EH (cell line): Measurements from ENCODE around the gene CYP2W1.

Experiments used
- DNase-seq: peaks from one replicate; pipeline ENCODE4 v3.0.0-alpha.2; 2015; ENCODE audit warnings: low read depth

The CYP2W1 gene

DNA sequence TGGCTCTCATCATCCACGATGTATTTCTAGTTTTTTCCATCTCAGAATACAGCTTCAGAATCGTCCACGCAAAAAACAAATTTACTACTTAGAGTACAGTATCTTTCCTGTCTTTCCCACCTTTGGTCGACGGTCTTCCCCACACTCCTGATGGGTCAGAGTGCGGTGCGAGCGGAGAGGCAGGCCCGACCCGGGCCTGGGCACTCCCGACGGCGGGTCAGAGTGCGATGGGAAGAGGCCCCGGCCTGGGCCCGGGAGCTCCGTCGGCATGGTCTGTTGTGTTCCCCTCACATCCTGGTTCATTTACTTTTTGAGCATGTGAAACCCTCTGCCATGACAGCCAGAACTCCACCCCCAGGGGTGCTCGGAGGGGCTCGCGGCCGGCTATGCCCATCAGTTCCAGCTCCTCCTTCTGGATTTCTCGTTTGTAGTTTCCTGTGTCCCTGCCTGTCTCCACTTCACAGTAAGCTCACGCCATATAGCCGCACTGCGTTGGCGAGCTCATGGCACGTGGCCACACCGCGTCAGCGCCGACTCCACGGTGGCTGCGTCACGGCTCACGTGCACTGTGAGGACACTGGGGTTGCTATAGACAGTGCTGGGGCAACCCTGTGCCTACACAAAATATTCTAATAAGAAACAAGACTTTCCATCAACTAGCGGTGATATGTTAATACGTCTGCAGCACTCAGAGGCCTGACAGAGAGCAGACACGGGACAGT is 15.5 kb upstream of the CYP2W1 start:
- DNase-seq = no peak

DNA sequence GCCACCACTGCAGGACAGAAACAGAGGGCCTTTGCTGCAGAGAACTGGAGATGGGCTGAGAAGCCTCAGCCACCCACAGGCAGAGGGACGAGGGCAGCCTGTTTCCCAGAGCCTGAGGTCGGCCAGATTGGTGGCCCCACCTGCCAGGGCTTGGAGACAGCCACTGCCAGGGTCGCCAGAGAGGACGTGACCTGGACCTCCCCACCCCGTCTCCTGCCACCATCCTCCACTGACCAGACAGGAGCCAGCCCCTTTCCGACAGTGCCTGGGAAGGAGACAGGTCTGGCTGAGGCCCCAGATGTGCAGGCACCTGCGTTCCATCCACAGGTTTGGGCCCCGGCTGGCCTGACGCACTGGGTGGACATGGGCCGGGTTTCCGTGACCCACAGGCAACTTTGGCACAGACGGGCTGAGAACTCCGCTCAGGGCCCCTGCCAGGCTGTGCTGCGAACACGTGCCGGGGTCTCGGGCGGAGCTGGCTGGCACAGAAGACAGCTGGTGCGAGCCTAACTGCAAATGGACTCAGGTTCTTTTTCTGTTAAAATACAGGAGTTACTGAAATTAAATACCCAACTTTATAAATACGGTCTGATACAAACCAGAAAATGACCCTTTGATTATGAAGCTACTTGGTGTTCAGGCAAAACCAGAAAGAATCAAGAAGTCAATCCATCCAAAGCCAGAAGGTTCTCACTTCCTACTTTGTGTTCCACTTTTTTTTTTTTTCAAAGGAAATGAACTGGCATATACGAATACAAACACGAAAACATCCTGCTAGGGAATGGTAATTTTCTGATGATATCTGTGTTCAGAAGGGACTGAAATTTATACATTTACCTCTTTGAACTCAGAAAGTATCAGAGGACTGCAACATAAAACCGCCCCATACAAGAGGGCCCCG is 14.5 kb upstream of the CYP2W1 start:
- no peak for DNase-seq

DNA sequence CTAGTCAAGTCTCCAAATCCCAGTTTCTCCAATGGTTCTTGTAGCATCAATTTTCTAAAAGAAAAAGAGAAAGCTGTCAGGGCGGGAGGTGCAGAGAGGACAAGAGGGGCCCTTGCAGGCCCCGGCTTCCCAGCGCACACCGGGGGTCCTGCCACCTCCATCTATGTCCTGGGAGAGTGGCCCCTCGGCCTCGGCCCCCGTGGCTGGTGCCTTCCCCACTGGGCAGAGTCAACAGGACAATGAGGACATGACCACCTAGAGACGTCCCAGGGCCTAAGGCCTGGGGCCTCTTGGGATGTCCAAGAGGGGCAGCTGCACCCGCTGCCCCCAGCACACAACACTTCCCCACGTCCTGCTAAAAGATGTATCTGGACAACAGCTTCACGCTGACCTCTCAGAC is 13.6 kb upstream of the CYP2W1 start:
- no peak for DNase-seq

DNA sequence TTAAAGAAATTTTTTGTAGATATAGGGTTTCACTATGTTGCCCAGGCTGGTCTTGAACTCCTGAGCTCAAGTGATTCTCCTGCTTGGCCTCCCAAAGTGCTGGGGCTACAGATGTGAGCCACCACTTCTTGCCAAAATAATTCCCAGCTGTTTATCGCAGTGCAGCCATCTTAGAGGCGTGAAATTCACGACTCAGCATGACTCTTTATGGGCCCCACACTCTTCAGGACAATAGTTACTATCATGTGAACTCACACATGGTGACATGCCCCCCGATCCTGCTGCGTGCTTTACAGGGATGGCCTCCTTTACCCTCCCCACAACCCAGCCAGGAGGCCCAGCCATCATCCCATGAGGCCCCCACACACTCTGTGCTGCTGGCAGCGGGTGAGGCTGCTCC is 12.2 kb upstream of the CYP2W1 start:
- no peak for DNase-seq

DNA sequence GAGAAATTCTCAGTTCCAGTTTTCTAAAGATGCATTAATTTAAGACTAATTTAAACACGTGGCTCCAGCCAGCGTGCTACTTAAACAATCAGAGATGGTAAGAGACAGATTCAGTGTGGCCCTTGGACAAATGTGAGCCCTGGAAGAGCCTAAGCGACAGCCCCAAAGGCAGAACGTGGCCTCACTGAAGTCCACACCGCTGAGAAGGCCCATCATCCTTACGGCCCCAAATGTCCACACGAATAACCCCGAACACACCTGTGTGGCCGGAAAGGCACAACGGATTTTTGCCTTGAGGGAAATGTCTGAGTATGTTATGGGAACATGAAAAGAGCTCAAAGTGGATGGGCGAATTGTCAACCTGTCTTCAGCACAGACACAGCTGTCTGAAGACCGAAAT is 10.9 kb upstream of the CYP2W1 start:
- DNase-seq = no peak

DNA sequence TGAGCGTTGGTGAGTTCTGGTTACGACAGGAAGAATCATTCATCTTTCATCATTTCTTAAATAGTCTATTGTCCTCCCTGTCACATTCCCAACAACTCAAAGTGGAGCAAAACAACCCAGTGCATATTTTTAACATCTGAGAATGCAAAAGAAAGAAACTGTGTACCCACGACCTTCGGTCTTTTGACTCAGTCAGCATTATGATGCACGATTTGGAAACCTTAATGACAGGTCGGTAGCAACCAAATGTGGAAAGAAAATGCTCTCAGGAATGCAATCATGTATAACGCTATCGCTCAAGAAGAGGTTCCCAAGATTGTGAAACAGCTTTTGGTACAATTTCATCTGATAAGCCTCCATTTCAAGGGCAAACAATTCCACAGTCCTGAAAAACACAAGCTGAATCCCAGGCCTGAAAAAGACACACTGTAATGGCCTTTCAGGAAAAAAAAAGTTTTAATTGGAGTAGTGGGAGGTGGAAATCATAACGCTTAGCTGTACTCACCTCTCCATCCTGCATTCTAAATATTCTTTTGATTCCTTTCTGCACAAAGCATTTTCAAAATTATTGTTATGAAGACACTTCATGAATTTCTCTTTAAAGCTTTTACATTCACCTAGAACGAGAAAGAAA is 10.2 kb upstream of the CYP2W1 start:
- no peak for DNase-seq

DNA sequence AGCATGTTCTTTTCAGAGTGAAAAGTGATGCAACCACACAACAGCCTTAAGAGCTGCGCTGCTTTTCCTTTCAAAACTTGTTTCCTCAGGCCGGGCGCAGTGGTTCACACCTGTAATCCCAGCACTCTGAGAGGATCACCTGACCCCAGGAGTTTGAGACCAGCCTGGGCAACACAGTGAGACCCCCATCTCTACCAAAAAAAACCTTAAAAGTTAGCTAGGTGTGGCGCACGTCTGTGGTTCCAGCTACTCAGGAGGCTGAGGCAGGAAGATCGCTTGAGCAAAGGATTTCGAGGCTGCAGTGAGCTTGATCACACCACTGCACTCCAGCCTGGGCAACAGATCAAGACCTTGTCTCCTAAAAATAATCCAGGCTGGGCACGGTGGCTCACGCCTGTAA is 9.7 kb upstream of the CYP2W1 start:
- no peak for DNase-seq

DNA sequence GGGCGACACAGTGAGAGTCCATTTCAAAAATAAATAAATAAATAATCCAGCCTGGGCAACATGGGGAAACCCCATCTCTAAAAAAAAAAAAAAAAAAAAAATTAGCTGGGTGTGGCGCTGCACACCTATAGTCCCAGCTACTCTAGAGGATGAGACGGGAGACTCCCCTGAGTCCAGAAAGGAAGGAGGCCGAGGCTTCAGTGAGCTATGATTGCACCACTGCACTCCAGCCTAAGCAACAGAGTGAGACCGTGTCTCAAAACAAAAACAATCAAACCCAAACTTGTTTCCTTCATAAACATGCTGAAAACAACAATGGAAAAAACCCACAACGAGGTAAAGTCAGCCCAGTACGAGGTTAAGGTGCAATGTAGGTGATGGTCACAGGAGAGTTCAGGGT is 8.8 kb upstream of the CYP2W1 start:
- no peak for DNase-seq

DNA sequence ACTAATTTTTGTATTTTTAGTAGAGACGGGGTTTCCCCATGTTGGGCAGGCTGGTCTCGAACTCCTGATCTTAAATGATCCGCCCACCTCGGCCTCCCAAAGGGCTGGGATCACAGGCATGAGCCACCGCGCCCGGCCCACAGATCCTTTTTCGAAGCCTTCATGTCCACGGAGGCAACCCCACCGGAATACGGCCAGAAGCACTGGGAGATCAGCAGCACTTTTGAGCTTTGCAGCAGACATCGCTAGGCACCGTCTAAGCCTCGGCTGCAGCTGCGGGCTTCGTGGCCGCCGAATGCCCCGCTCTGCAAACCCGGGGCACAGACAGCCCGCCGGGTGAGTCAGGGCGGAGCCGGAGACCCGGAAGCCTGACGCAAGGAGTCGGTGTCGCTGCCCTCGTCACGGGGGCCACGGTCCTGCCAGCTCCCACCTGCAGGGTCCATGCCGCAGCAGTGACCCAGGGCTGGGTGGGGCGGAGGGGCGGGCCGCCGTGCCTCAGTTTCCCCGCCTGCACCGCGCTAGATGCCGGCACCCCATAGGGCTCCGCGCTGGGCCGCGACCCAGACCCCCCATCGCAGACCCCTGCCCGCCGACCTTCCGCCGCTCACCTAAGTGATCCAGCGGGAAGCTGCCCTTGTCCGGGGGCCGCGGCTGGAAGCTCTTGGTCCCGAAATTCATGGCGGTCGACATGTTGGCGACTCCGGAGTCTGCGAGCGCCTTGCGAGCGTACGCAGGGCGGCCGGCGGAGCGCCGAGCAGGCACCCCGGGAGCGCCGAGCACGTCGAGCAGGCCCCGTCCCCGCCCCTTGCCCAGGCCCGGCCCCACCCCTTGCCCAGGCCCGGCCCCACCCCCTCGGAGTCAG is 7.9 kb upstream of the CYP2W1 start, which contains the start of gene COX19:
Gene COX19 (minus strand): TSS at position 730 of the 862 bp plus-strand sequence. CDS start 40 bp downstream, at position 690.
- DNase-seq = peak; percentile 86

DNA sequence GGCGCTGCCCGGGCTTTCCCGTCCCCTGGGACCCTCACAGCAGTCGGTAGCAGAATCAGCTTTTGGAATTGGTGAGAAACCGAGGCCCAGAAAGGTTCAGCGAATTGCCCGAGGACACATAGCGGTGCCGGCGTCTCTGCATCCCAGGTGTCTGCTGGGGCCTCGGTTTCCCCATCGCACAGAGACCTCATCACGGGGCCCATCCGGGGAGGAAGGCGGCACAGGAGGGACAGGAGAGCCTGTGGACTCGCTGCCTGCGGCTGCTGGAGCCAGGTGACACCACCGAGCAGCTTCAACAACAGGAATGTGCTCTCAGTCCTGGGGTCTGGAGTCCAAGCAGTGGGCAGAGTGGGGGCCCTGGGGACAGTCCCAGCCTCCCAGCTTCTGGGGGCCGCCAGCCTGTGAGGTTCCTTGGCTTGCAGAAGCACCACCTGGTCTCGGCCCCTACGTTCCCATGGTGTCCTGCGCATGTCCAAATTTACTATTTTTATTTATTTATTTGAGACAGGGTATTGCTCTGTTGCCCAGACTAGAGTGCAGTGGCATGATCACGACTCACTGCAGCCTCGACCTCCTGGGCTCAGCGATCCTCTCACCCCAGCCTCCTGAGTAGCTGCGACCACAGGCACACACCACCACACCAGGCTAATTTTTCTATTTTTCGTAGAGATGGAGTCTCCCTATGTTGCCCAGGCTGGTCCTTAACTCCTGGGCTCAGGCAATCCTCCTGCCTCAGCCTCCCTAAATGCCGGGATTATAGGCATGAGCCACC is 7.1 kb upstream of the CYP2W1 start:
- DNase-seq = no peak

DNA sequence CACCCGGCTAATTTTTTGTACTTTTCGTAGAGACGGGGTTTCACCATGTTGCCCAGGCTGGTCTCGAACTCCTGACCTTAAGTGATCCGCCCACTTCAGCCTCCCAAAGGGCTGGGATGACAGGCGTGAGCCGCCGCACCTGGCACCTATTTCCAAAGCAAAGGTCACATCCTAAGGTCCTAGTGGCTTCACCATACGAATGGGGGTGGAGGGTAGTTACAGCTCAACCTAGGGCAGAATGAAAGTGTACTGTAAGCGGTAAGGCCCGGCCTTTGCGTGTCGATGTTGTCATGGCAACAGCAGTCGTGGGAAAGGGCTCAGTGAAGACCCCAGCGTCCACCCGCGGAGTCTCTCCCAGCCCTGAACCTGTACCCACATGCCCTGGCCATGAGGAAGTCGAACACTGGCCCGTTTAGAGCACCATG is 6.1 kb upstream of the CYP2W1 start:
- DNase-seq = no peak

DNA sequence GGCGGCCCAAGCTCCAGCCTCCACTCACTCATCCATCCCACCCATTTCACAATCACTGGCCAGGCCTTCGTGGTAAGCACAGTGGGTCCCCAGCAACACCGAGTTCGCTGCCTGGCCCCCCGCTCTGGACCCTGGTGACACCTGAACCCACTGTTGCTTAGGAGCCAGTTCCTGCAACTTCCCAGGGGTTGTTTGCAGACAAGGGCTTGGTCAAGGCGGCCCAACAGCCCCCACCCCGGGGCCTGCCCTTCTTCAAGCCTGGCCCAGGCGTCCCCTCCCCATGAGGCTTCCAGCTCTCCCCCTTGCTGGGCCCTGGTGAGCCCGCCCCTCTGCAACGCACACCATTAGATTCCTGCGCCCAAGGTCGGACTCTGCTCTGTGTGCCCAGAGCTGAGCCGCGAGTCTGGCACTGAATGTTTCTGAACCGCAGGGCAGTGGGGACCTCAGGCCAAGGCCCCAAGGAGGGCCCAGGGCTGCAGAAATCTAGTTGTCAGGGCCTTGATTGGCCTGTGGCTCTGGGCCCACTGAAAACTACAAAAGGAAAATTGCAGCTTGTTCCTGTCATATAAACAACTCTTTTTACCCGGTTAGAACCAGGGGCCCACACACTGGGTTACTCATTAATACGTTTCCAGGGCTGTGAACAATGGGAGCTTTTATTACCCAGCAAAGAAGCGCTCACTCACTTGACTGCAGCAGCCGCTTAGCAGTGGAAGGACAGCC is 5.5 kb upstream of the CYP2W1 start:
- DNase-seq = no peak

DNA sequence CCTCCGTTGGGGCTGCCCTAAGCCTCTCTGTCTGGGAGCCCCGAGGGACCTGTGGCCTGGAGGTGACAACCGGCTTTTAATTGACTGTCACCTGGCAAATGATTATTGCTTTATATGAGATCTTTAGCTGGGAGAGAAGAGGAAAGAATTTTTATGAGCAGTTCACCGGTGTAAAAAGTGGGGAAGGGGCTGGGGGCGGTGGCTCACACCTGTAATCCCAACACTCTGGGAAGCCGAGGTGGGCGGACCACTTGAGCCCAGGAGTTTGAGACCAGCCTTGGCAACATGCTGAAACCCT is 5.0 kb upstream of the CYP2W1 start:
- DNase-seq = no peak

DNA sequence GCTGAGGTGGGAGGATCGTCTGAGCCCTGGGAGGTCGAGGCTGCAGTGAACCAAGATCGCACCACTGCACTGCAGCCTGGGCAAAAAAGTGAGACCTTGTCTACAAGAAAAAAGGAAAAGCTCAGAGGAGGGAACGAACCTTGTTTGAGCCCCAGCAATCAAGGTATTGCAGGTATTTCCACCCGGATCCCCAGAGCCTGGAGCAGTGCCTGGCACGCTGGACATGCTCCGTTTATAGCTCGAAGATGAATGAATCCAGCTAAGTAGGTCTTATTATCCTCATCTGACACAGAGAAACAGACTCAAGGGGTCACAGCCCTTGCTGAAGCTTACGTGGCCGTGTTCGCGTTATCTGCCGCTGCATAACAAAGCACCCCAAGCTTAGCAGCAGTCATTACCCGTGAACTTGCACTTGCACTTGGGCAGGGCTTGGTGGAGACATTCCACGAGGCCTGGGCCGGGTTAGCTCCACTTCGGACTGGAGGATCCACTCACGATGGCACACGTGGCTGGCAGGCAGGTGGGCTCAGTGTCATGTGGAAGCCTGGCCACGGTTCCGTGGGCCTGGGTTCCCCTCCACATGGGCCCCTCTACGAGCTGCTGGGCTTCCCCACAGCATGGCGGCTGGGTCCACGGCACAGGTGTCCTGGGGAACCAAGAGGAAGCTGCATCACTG is 4.4 kb upstream of the CYP2W1 start:
- no peak for DNase-seq

DNA sequence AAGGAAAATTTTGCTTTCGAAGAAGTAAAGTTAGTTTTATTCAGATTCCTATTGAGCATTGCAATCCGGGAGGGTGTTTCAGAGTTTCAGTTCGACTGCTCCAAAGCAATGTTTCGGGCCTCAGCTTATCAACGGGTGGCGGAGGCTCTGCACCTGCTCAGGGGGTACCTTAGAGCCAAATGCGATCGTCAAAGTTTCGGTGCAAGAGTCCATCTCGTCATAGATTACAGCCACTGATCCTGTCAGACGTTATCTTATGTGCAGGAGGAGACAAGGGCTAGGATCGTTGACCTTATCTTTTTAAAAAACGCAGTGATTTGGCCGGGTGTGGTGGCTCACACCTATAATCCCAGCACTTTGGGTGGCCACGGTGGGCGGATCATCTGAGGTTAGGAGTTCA is 3.8 kb upstream of the CYP2W1 start:
- DNase-seq = no peak

DNA sequence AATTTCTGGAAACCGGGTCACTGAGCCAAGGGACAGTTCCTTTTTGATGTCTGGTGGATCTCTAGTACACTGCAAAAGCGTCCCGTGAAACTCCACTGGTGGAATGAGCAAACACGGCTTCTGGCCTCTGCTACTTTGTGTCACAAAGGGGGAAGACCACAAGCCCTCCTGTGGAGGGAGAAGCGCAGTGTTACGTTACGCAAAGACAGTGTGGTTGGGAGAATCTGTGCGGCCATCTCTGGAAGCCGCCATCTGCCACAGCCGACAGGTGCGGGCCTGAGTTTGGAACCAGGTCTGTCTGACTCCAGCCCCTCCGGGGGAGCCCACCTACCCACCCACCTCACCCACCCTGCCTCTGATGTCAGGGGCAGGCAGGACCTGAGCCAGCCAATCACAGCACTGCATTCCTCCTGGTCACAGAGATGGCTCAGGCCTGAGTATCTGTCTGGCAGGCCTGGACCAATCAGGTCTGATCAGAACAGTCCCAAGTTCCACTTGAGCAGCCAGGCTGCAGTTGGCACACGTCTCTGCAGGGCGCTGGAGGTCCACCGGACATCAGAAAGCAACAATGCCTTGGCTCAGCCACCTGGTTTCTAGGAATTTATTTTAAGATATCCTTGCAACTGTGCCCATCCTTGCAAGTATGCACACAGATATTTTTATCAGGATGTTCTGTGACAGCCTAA is 3.0 kb upstream of the CYP2W1 start:
- DNase-seq = peak; percentile 30

DNA sequence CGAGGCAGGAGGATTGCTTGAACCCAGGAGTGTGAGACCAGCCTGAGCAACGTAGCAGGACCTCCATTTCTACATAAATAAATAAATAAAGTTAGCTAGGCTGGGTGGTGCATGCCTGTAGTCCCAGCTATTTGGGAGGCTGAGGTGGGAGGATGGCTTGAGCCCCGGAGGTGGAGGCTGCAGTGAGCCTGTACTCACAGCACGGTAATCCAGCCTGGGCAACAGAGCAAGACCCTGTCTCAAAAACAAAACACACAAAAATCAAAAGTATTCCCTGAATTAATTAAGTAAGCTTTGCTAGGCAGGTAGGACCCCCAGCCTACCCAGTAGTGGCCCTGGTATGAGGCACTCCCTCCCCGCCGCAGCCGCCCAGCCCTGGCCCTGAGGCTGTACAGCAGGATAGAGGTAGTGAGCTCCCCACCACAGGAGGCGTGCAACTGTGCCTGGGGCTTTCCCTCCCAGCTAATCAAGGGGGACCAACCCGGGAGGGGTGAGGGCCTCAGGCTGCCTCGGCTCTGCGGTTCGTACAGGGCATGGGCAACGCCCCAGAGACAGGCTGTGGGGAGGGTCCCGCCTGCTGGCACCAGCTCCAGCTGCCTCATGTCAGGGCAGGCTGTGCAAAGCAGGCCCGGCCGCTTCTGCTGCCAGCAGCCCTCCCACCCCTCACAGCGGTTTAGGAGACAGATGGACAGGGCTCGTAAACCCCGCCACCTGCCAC is 1.0 kb upstream of the CYP2W1 start:
- no peak for DNase-seq

DNA sequence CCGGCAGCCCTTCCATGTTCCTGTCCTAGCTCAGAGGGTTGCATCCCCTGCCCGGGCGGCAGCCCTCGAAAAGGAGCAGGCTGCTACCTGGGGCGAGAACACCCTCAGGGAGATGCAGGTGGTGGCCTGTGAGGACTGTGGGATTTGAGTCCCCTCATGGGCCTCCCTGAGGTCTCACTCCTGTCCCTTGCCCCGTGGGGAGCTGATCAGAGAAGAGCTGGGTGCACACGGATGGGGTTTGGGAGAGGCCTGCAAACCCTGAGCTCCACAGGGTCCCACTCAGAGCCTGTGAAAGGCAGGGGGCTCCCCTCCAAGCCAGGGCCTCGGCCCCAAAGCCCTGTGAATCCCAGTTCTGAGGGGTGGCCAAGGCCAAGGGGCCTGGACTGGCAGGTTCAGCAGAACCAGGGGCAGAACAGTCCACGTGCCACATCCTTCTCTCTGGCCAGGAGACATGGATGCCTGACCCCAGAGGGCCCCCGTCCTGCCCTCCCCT is 424 bp upstream of the CYP2W1 start:
- DNase-seq = no peak
